GM20000 (cell line): ENCODE results near the gene NPM3.

Source experiments
- DNase-seq: peaks from one replicate; pipeline ENCODE4 v3.0.0; 2012; ENCODE audit warnings: low spot score
- CTCF ChIP-seq: IDR thresholded peaks from 2 replicates; pipeline ENCODE4 v1.5.1; 2012; ENCODE audit warnings: mild to moderate bottlenecking, control low read depth; ENCODE audit errors: extremely low read depth, missing control alignments

Gene NPM3

GRCh38 chr10:101766753-101767599, 16.3 kb downstream of the NPM3 start:
- no peak for DNase-seq
- TF ChIP-seq CTCF, result no peak

GRCh38 chr10:101766306-101766705, 16.9 kb downstream of the NPM3 start:
- no peak for TF ChIP-seq CTCF
- no peak for DNase-seq

- no peak for TF ChIP-seq CTCF
- no peak for DNase-seq
Observed at GRCh38 chr10:101763141-101763846, 20.0 kb downstream of the NPM3 start.

GRCh38 chr10:101762736-101763135, 20.5 kb downstream of the NPM3 start:
- no peak for TF ChIP-seq CTCF
- no peak for DNase-seq

GRCh38 chr10:101761226-101761625, 22.0 kb downstream of the NPM3 start:
- no peak for DNase-seq

GRCh38 chr10:101760510-101760909, 22.7 kb downstream of the NPM3 start:
- no peak for TF ChIP-seq CTCF
- DNase-seq, result no peak

More at GRCh38 chr10:101761226-101761625, 22.0 kb downstream of the NPM3 start:
- no peak for TF ChIP-seq CTCF
